CD4-positive, alpha-beta T cell (primary cell): Measurements from ENCODE around the gene ROCK1. TPM values are rescaled to one million over a fixed set of nuclear protein-coding genes. Genes with fewer than 3 reads are reported as not detected.

ENCODE experiments used
- ATAC-seq: fragments of 200-7000 bp; cut with Tn5 transposase; one replicate; pipeline ENCODE4 v1.10.0; 2022; ENCODE audit warnings: mild to moderate bottlenecking; ENCODE audit not compliant: poor library complexity
- CTCF ChIA-PET: fragments of 350-600 bp; sonication (Branson Sonifier 250); formaldehyde crosslinking; loops from one replicate; lab custom pipeline; 2021; ENCODE audit warnings: antibody characterized with exemption, inconsistent platforms; lab: Charles Lee
- POLR2A ChIA-PET: fragments of 350-600 bp; sonication (Branson Sonifier 250); formaldehyde crosslinking; loops from one replicate; lab custom pipeline; 2021; ENCODE audit warnings: antibody characterized with exemption, inconsistent platforms; lab: Charles Lee
- DNase-seq, 14 experiments: peaks; one replicate each; pipeline ENCODE4 v3.0.0-alpha.2; 2013 to 2020; ENCODE audit warnings: mixed read lengths in 2 of 14
- H3K27ac ChIP-seq, 2 donors: one replicate each; pipeline versions ENCODE4 v1.5.1 to v1.7.0; 2013; ENCODE audit warnings: low read length in 2 of 2, low read depth in 1 of 2, mild to moderate bottlenecking in 1 of 2
- H3K27me3 ChIP-seq, 2 experiments: 1 replicate in 1 of 2; 2 replicates in 1 of 2; pipeline versions ENCODE4 v1.6.1 to v1.7.0; 2013; ENCODE audit warnings: low read length in 2 of 2, control low read depth in 1 of 2, mild to moderate bottlenecking in 1 of 2, moderate library complexity in 1 of 2; ENCODE audit not compliant: insufficient read depth in 2 of 2, control insufficient read depth in 1 of 2
- H3K36me3 ChIP-seq: one replicate; pipeline ENCODE4 v1.6.1; 2013; ENCODE audit warnings: low read length, control low read depth; ENCODE audit not compliant: insufficient read depth
- H3K4me1 ChIP-seq: one replicate; pipeline ENCODE4 v1.6.1; 2013; ENCODE audit warnings: low read length, control low read depth; ENCODE audit not compliant: insufficient read depth
- H3K4me3 ChIP-seq: one replicate; pipeline ENCODE4 v1.5.1; 2013; ENCODE audit warnings: mild to moderate bottlenecking, low read length, moderate library complexity
- H3K9me3 ChIP-seq, 2 experiments: 1 replicate in 1 of 2; 2 replicates in 1 of 2; pipeline versions ENCODE4 v1.6.1 to v1.7.0; 2013; ENCODE audit warnings: low read length in 2 of 2, mild to moderate bottlenecking in 2 of 2, control low read depth in 1 of 2, moderate library complexity in 1 of 2; ENCODE audit not compliant: control insufficient read depth in 1 of 2, insufficient read depth in 1 of 2
- H3K27ac Mint-ChIP-seq: one replicate; pipeline ENCODE4 v1.8.0; 2020; ENCODE audit warnings: mixed read lengths
- H3K27me3 Mint-ChIP-seq: one replicate; pipeline ENCODE4 v1.8.0; 2021; ENCODE audit warnings: mixed read lengths
- H3K36me3 Mint-ChIP-seq: one replicate; pipeline ENCODE4 v1.8.0; 2021; ENCODE audit warnings: low read depth, mixed read lengths
- H3K4me1 Mint-ChIP-seq: one replicate; pipeline ENCODE4 v1.8.0; 2021; ENCODE audit warnings: low read depth, mixed read lengths
- H3K4me3 Mint-ChIP-seq: one replicate; pipeline ENCODE4 v1.8.0; 2020; ENCODE audit warnings: mild to moderate bottlenecking, mixed read lengths
- H3K9me3 Mint-ChIP-seq: one replicate; pipeline ENCODE4 v1.8.0; 2020; ENCODE audit warnings: mixed read lengths
- intact Hi-C, 2 experiments: fragments of 100-400 bp; cut with DNase I in 1 of 2; cut with micrococcal nuclease in 1 of 2; formaldehyde crosslinking; loops; one replicate each; pipeline versions ENCODE4 v1.15.1 to v1.9.0; 2023 to 2025; cut with DNase I, micrococcal nuclease
- total RNA-seq, 174 experiments: library from RNA in 2 of 174; stranded (reverse) in 2 of 174; gene quantifications; one replicate each; pipeline ENCODE4 v1.2.3 and lab custom pipeline; 2021 to 2026
- TF ChIP-seq, protein P1 (sequence below): fragments of 200-600 bp; IDR thresholded peaks from one replicate; pipeline ENCODE4 v1.8.0; 2022; ENCODE audit warnings: antibody characterized with exemption, mild to moderate bottlenecking

Gene ROCK1
- total RNA-seq, 2 experiments from 2014 or later = 85.5 to 91.2 TPM

GRCh38 chr18:21129566-21130216 lies 18.1 kb upstream of the ROCK1 start:
- no peaks in the 10 kb centered on the region for H3K27me3 Mint-ChIP-seq
- TF ChIP-seq, protein P1, sequence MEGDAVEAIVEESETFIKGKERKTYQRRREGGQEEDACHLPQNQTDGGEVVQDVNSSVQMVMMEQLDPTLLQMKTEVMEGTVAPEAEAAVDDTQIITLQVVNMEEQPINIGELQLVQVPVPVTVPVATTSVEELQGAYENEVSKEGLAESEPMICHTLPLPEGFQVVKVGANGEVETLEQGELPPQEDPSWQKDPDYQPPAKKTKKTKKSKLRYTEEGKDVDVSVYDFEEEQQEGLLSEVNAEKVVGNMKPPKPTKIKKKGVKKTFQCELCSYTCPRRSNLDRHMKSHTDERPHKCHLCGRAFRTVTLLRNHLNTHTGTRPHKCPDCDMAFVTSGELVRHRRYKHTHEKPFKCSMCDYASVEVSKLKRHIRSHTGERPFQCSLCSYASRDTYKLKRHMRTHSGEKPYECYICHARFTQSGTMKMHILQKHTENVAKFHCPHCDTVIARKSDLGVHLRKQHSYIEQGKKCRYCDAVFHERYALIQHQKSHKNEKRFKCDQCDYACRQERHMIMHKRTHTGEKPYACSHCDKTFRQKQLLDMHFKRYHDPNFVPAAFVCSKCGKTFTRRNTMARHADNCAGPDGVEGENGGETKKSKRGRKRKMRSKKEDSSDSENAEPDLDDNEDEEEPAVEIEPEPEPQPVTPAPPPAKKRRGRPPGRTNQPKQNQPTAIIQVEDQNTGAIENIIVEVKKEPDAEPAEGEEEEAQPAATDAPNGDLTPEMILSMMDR = no peak
- DNase-seq (no peak), ATAC-seq (no peak)
- CTCF ChIA-PET = no interaction called here
- H3K4me1 Mint-ChIP-seq = no peaks in the 10 kb centered on the region
- H3K36me3 ChIP-seq = no peaks in the 10 kb centered on the region
- no peaks in the 10 kb centered on the region for H3K27me3 ChIP-seq
- H3K9me3 ChIP-seq = no peaks in the 10 kb centered on the region
- no peak overlapping the region for H3K27ac ChIP-seq
- no peaks in the 10 kb centered on the region for H3K36me3 Mint-ChIP-seq
- no peak overlapping the region for H3K4me3 Mint-ChIP-seq
- H3K9me3 Mint-ChIP-seq = no peaks in the 10 kb centered on the region
- no peak overlapping the region for H3K4me3 ChIP-seq
- no peaks in the 10 kb centered on the region for H3K4me1 ChIP-seq
- POLR2A ChIA-PET = no interaction called here
- intact Hi-C loops = no loop called here
- H3K27ac Mint-ChIP-seq = no peak overlapping the region

GRCh38 chr18:21123290-21123926 lies 11.8 kb upstream of the ROCK1 start:
- no peak for ATAC-seq
- TF ChIP-seq, protein P1 = no peak

DNA sequence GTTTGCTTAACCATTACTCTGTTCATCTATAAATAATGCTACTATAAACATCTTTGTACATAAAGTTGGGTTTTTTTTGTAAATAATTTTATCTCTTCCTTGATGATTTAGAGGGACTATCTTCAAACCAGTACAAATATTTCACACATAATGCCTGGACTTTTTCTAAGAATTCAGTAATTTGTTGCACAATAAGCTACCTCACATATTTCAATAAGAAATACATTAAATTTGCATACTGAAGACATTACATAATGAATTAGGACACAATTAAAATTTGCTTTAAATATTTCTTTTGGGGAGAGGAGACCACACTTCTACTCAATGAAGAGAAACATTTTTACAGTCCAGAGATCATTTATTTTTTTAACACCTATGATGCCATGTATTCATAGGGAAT lies 7.2 kb upstream of the ROCK1 start:
- Histone ChIP-seq H3K36me3 (no peaks in the 10 kb centered on the region), H3K4me1 (peaks cover 4% of the 10 kb centered on the region), H3K4me3 (no peak overlapping the region), H3K9me3 (no peaks in the 10 kb centered on the region), H3K27me3 (no peaks in the 10 kb centered on the region), H3K27ac (no peak overlapping the region)
- DNase-seq = no peak
- Mint-ChIP-seq H3K27me3 (no peaks in the 10 kb centered on the region), H3K9me3 (no peaks in the 10 kb centered on the region), H3K27ac (no peak overlapping the region), H3K4me3 (no peak overlapping the region), H3K4me1 (peaks cover 6% of the 10 kb centered on the region), H3K36me3 (no peaks in the 10 kb centered on the region)
- ChIA-PET CTCF (no interaction called here), POLR2A (no interaction called here)
- TF ChIP-seq, protein P1 = no peak
- ATAC-seq = no peak
- intact Hi-C loops = loop anchor here (5.0 to 10.0 kb wide), 2 partner anchors 127 to 144 kb away; no protein-coding TSS in a partner anchor

More at GRCh38 chr18:21123290-21123926, 11.8 kb upstream of the ROCK1 start:
- POLR2A ChIA-PET = interaction anchor here (0.8 to 1.0 kb wide), 2 partner anchors 12 to 26 kb away, joined by 3 to 8 read pairs; partner anchors contain the start of gene ROCK1
- peak overlapping the region; percentile 34 for H3K27ac Mint-ChIP-seq
- H3K27me3 Mint-ChIP-seq = no peaks in the 10 kb centered on the region
- no peaks in the 10 kb centered on the region for H3K9me3 ChIP-seq
- no peaks in the 10 kb centered on the region for H3K36me3 ChIP-seq
- H3K9me3 Mint-ChIP-seq = no peaks in the 10 kb centered on the region
- no peak overlapping the region for H3K27ac ChIP-seq
- intact Hi-C loops = no loop called here
- no peaks in the 10 kb centered on the region for H3K36me3 Mint-ChIP-seq
- DNase-seq = peak in 1 of 14 experiments; percentile 17
- H3K4me1 ChIP-seq = peaks cover 4% of the 10 kb centered on the region
- H3K27me3 ChIP-seq = no peaks in the 10 kb centered on the region
- peaks cover 8% of the 10 kb centered on the region for H3K4me1 Mint-ChIP-seq
- H3K4me3 Mint-ChIP-seq = no peak overlapping the region
- CTCF ChIA-PET = no interaction called here
- no peak overlapping the region for H3K4me3 ChIP-seq
